ENCODE measurements around the gene LRP1B.
A peak's percentile ranks its signal among the peaks of the same experiment; 100 is the strongest.
"Not testable (repeated sequence)": the region's sequence is repeated elsewhere in the genome, so short reads cannot be mapped to it uniquely, and the experiment has no call there.

LRP1B gene

DNA sequence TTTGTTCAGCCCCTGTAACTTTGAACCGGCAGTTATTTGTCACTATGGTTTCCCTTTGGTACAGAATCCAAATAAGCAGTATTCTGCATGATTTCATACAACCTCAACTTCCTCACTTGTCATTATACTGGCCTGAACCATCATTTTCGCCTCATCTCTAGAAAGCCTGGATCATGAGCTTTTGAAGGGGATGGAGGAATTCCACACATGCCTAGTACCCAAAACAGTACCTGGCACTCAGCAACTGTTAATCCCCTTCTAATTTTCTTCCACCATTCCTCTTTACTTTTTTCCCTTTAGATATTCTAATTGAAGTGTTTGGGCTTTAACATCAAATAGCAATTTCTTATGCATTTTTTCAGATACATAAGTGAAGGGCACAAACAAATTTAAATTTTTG is 1776.3 kb downstream of the LRP1B start:
- no peak for DNase-seq

DNA sequence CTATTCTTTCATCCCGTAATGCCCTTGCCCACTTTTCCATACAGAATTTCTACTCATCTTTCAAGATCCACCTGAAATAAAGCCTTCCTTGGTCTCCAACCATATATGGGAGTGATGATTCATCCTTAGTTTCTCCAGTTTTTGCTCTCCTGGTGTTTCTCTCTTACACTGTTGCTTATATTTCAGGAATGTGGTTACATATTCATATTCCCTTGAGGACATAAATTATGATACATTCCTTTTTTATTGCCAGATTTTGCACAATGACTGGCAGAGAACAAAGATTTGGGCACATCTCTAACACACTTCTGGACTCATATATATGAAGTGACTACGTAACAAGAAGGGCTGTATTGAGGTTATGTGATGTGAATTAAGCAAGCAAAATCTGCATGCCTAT is 1777.3 kb downstream of the LRP1B start:
- peak; percentile 76 for DNase-seq

DNA sequence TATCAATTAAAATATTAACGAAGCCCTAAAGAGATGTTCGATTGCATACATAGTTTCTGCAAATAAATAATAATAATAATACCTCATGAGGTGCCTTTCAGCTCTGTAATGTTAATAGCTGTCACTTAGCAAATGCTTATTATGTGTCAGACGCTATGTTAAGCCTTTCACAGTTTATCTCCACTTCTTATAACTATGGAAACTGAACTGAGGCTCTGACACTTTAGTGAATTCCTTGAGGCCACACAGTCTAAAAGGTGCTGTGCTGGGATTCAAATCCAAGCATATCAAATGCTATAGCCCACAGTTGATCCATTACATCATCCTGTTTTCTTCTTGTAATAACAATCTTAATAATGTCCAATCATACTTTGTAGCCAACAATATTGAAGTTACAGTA is 1779.1 kb downstream of the LRP1B start:
- DNase-seq, result no peak

DNA sequence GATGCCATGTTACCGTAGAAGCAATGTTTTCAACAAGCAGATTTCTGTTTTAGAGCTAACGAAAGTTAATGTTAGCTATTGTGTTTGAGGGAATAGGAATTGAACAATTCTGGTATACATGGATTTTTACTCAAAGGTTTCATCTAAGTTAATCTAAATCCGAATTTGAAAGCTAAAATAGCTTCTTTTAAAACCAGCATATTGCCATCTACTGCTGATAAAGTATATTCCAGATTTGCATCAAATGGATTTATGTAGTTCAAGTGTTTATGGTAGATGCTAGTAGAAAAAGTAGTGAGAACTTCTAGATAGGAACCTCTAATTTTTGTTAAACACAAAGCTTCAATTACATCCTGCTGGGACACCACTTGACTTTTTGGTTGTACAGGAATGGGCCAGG is 1781.1 kb downstream of the LRP1B start:
- no peak for DNase-seq

DNA sequence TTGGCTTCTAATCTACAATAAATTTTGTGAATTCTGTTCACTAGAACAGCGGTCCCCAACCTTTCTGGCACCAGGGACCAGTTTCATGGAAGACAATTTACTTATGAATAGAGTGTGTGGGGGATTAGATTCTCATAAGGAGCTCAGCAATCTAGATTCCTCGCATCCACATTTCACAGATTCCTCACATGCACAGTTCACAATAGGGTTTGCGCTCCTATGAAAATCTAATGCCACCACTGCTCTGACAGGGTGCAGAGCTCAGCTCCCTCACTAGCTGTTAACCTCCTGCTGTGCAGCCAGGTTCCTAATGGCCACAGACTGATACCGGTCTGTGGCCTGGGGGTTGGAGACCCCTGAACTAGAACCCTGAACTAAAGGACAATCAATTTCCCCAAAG is 1782.0 kb downstream of the LRP1B start:
- no peak for DNase-seq

DNA sequence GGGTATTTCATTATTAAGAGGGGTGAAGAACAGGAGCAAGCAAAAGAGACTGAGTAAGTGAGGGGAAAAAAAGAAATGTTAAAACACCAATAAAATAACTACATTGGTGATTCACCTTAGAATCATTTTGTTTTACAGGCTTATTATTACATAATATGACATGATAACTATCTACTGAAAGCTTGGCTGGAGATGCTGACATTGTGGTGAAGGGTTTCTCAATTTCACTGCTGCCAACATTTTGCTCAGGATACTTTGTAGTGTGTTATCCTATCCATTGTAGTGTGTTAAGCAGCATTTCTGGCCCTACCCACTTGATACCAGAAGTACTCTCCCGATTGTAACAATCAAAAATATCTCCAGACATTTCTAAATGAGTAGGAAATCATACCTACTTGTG is 1786.0 kb downstream of the LRP1B start:
- DNase-seq, result peak; percentile 85

DNA sequence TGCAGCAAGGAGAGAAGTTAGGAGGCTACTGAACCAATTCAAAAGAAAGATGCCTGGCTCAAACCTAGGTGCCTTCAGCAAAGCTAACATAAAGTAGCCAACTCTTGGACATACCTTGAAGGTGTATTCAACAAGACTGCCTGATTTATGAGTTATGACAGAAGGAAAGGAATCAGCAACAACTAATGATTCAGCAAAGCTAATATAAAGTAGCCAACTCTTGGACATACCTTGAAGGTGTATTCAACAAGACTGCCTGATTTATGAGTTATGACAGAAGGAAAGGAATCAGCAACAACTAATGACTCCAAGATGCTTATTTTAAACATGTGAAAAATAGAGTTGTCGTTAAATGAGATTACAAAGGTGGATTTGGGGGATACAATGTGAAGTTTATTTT is 1786.5 kb downstream of the LRP1B start:
- DNase-seq, result not testable (repeated sequence)

DNA sequence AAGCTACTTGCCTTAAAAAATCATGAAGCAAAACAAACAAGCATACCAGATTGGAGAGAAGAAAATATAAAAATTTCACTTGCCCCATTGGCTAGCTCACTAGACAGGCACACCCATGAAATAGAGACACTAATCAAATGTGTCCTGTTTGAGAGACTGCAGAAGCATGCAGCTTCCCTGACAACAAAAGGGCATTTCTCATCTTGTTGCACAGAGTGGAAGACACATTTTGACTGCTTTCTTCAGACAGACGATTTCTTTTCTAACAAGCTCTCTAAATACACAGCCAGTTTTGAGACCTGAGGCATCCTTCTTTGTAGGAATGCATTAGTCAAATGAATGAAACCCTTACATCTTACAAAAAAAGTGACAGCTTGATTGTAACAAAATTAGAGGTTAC is 1792.0 kb downstream of the LRP1B start:
- no peak for DNase-seq

DNA sequence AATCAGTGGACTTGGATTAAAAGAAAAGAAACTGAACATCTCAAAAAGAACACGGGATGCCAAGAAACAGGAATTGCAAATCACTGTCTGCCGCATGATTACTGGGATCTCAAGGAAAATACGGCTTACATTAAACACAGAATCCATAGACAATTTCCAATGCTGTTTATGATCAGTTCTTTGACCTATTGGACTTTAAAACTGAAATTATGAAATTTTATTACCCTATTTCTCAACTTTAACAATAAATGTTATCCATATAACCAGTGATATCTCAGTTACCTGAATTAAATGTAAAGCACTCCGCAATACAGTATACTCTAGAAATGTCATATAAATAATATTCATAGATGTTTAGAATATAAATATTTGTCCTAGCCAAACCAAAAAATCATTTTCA is 1793.8 kb downstream of the LRP1B start:
- no peak for DNase-seq

DNA sequence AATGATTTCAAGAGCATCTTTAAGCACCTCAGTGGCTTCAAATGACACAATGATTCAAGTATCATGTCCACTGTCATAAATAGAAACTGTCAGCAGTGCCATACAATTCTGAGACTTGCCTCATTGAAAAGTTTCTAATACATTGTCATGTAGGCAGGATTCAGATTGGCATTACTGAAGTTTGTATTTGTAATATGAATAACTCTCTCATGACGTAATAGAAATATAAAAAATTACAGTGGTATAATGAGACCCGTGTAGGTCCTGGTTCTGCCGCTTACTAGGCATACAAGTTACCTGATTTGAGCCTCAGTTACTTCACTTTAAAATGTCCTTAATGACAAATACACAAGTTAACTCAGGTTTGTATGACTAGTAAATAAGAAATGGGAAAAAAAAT is 1814.5 kb downstream of the LRP1B start:
- no peak for DNase-seq

DNA sequence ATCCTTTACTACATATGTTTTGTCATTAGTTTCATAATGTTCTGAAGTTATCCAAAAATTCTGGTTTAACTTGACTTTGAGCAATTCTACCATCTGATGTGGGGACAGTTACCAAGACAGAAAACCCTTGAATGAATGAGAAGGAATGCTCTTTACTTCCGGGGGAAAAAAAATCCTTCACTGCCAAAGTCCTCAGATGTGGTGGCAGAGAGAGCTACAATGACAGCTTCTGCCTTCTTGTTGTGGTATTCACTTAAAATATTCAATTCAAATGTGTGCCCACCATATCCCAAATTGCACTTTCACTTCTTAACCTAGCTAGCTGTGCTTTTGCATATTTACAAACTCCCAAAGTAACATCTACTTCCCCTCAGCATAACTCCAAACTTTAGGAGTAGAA is 1818.9 kb downstream of the LRP1B start:
- no peak for DNase-seq

DNA sequence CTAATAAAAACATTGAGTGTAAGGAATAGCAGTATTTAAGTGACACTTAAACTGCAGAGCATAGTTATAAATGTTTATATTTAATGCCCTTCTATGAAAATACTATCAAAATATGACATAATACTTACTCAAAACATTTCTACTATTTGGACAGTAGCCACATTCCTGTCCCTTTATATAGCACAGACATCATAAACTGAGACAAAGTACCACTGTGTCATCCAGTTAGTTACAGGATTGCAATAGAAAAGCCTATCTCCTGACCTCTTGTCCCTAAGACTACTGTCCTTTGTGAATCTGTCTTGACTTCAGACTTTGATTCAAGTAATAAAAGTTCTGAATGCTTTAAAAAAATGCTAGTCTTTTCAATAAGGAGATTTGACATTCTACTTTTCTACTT is 1822.1 kb downstream of the LRP1B start:
- no peak for DNase-seq

DNA sequence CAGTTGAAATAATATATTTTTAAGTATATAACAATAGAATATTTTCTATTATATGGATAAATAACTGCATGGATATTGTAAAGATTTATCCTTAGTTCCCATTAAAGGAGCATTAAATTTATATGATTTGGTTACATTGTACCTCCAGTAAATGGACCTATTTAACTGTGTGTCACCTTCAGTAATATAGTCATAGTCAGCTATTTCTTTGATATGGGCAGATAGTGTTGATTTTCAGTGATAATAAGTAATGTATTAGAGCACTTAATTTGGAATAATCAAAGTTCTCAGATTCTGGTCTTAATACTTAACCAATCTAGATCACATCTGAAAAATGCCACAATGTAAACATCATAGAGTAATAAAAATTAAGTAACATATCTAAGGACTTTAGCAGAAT is 1823.3 kb downstream of the LRP1B start:
- no peak for DNase-seq

DNA sequence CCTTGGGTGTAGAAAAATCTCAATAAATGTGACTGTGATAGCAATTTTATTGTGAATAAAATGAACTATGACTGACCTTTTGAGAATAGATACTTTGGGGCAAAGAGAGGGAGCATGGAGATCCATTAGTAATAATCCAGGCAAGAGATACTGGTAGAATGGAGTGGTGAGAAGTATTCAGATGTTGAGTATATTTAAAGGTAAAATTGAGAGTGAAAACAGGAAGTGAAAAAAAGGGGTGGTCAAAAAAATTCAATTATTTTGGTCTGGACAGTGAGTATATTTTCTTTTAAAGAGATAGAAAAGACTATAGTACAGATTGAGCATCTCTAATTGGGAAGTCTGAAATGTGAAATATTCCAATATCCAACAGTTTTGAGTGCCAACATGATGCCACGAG is 1835.0 kb downstream of the LRP1B start:
- DNase-seq, result no peak

DNA sequence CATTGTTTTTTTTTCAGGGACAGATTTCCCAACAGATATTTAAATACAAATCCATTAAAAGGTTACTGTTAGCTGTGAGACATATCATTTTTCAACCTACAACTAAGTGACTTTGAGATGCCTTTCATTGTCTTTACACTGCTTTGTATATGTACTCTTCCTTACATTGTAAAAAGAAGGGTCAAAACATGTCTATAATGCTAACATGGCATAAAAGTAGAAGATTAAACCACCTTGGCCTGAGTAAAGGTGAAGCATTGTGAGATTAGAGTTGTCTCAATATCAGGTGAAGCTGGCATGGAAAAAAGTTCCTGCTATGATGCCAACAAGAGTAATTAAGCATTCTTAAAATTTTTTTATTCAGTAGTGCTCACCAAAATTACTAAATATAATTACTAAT is 1842.1 kb downstream of the LRP1B start:
- no peak for DNase-seq

DNA sequence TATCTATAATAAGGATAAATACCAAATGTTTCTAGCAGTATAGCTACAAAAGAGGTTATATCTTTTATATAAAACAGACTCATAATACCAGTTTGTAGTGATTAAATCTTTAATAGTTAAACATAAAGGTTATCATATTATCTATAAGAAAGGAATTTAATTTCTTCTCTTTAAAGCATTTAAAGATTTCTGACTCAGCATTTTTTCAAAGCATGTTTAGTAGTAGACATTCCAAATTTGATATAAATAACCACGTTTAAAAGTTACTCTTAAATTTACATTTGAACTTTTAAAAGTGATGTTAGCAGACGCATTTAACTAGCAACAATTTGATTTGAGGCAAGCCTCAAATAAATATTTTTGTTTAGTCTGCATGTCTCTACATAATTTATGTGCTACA is 1842.6 kb downstream of the LRP1B start:
- no peak for DNase-seq

DNA sequence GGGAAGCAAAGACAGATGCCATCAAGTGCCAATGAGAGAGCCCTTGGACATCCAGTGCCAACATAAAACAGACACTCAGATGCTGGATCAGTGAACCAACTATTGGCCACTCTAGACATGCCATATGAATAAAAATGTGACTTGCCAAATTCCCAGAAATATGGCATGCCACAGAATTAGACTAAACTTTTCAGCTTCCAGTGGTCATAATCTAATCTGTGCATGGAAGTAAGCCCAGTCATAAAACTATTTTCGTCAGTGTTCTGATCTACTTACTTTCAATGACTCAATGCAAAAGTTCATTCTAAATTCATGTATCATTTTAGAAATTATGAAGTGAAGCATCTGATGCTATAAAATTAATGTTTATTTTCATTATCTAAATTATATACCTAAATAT is 1844.4 kb downstream of the LRP1B start:
- no peak for DNase-seq

DNA sequence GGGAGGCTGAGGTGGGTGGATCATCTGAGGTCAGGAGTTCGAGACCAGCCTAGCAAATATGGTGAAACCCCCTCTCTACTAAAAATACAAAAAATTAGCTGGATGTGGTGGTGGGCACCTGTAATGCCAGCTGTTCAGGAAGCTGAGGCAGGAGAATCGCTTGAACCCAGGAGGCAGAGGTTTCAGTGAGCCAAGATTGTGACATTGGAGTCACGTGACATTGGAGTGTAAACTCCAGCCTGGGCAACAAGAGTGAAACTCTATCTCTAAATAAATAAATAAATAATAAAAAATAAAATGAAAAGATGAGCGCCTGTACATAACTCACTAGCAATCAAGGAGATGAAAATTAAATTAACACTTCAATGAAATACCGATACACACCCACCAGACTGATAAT is 1853.5 kb downstream of the LRP1B start:
- not testable (repeated sequence) for DNase-seq

DNA sequence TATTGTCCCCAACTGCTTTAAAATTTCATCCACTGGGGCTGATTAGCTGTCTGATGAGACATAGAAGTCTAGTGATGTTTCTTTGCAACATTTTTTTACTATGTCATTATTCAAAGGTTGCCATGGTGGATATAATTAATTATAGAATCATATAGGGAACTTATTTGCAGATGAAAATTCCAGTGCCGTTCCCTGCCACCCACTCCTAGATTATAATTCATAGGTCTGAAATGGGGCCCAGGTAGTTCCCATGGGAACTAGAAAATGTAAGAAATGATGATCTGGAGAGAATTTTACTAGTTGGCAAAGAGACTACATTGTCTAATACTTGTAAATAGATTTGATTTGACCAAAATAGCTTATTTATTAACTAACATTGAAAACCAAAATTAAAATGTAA is 1854.2 kb downstream of the LRP1B start:
- DNase-seq, result no peak

DNA sequence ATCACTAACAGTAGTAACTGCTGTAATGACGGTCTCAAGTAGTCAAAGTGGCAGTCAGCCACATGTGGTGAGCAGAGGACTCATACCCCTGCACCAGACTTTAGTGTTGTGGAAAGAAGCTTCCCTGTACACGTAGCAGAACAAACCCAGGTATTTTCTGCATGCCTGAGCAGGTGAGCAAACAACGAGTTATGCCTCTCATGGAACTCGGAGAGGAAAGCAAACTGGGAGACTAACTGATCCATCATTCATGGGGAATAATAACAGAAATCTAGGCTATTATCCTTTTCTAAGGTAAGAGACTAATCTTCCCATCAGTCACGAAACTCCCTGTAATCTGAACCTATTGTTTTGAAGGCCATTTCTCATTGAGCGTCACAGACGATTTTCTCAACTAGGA is 1855.4 kb downstream of the LRP1B start:
- no peak for DNase-seq

DNA sequence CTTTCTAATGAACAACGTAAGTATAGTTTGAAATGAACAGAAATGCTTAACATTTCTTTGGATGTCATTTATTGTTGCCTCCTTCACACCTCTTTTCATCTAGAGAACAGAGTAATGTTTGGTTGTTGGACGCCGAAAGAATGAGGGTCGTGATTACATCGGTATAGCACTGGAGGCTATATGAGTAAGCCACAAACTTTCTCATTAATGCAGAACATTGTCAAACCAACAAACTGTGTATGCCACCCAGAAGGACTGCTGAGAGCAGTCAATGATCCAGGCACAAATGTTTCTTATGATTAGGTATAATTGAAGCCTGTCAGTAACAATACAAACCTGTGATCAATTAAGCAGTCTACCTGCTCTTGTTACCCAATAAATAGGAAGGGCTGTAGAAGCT is 1855.9 kb downstream of the LRP1B start:
- DNase-seq, result no peak

DNA sequence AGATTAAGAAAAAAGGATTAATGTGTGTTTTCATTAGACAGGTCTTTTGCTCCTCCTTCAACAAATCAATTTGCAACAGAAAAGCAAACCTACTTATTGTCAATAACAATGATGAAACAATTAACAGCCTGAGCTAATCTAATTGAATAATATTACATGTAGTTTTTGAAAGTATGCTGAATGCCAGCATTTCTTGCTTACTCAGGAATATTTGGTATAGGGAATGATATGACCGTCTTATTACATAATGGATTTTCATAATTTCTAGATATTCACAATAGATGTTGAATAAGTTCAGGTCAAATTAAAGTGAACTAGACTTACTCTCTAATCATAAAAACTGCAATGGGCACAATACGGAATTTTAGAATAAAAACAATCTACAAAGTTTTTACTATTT is 1856.9 kb downstream of the LRP1B start:
- DNase-seq, result no peak

DNA sequence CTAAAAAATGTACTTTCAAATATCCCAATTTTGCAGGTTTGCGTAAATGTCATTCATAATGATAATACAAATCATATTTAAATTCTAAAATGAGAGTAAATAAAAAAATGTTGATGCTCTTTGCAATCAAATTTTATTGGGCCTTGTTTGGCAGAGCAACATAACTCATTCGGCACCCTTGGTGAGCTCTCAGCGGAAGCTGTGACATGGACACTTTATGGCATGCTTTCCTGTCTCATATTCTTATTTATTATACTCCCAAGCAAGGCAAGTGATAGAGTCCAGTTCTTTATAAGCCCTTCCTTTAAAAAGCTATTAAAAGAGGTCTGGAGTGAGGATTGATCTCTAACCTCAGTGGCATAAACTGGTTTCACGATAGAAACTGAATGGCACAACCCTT is 1857.4 kb downstream of the LRP1B start:
- DNase-seq, result no peak

DNA sequence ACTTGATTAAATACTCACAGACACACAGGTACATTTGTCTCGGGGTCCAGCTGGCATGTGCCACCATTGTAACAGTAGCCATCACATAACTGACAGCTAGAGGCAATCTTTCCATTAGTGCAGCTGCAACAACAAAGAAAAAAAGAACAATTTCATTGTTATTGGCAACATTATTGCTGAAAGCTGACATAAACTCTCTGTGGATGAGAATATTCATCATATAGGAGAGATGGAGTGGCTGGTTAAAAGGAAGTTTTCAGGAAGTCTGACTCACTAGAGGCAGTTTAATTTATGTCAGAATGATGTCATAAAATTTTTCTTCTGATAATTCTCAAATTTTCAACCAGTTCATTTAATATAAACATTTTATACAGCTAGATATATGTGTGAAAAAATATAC is 1860.6 kb downstream of the LRP1B start:
- no peak for DNase-seq

DNA sequence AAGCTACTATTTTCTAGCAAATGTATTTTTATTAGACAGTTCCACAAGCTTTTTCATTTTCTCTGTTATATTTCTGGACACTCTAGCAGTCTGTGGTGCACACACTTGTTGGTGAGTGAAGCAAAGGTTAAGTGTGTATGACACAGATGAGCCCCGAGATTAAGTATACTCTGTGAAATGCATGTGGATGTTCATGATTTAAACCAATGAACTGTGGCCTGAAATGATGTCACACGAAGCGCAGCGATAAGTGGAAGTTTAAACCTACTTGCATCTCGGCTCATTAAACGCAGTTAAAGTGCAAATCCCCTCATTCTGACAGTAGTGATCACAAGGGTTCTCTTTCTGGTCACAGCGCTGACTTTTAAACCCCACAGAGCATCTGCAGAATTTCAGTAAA is 1861.8 kb downstream of the LRP1B start:
- DNase-seq, result no peak

DNA sequence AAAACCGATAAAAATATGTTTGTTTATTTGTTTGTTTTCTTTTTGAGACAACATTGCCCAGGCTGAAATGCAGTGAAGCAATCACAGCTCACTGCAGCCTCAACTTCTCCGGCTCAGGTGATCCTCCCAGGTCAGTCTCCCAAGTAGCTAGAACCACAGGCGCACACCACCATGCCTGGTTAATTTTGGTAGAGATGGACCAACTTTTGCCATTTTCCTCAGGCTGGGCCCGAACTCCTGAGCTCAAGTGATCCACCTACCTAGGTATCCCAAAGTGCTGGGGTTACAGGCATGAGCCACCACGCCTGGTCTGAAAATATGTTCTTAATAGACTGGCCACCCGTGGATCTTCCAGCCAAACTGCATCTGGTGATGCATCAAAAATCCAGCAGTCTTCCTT is 1867.9 kb downstream of the LRP1B start:
- no peak for DNase-seq
